HCT116 (cell line): ENCODE measurements around the gene NCAPD2. TPM values are rescaled to one million over a fixed set of nuclear protein-coding genes. Genes with fewer than 3 reads are reported as not detected.

Experiments
- ATAC-seq: fragments of 200-7000 bp; cut with Tn5 transposase; 2 replicates; pipeline ENCODE4 v1.9.1; 2020; ENCODE audit warnings: mild to moderate bottlenecking, moderate library complexity
- BruUV-seq: library from RNA; stranded (reverse); fragments of 400-500 nt; replicated peaks from 2 replicates; lab custom pipeline; 2021; lab: Mats Ljungman, UMichigan
- CTCF ChIA-PET: fragments of 300-600 bp; sonication (Branson Sonifier 250); formaldehyde crosslinking; loops from one replicate; lab custom pipeline; 2021; ENCODE audit warnings: antibody characterized with exemption; lab: Charles Lee
- POLR2A ChIA-PET: fragments of 300-600, 350-600 bp; sonication (Branson Sonifier 250); formaldehyde crosslinking; loops from one replicate; lab custom pipeline; 2021; ENCODE audit warnings: antibody characterized with exemption; lab: Charles Lee
- RAD21 ChIA-PET, 2 experiments: fragments of 300-600 bp; sonication (Branson Sonifier 250); formaldehyde crosslinking; loops; one replicate each; lab custom pipeline; 2023; ENCODE audit warnings: low total read pairs in 2 of 2; ENCODE audit not compliant: uncharacterized antibody in 2 of 2, unreplicated experiment in 2 of 2, low non-redundant PET in 1 of 2; lab: Charles Lee
- DNase-seq: peaks from one replicate; pipeline ENCODE4 v3.0.0-alpha.2; 2010; ENCODE audit warnings: low read depth, low spot score
- H2AFZ ChIP-seq: fragments of 200-600 bp; shearing (Covaris generic), sonication (generic); 2 replicates; pipeline ENCODE4 v1.6.1; 2017; ENCODE audit warnings: low read depth, mixed run types, mixed read lengths, antibody characterized with exemption, low read length; ENCODE audit not compliant: poor library complexity, severe bottlenecking
- H3K27ac ChIP-seq: 2 replicates; pipeline ENCODE4 v1.5.1; 2012; ENCODE audit warnings: low read depth, low read length
- H3K27me3 ChIP-seq: fragments of 200-600 bp; sonication (generic); 2 replicates; pipeline ENCODE4 v1.6.1; 2016; ENCODE audit warnings: mixed run types, low read length, mixed read lengths; ENCODE audit not compliant: insufficient read depth
- H3K36me3 ChIP-seq, 2 experiments: fragments of 200-500 bp in 1 of 2; fragments of 200-600 bp in 1 of 2; sonication (Bioruptor generic) in 1 of 2; sonication (generic) in 1 of 2; 2 replicates each; pipeline versions ENCODE4 v1.5.1 to v1.6.1; 2014 to 2016; ENCODE audit warnings: low read length in 2 of 2, inconsistent platforms in 1 of 2, mixed read lengths in 1 of 2, mixed run types in 1 of 2; ENCODE audit not compliant: insufficient read depth in 2 of 2, control insufficient read depth in 1 of 2
- H3K4me1 ChIP-seq, 2 experiments: fragments of 200-600 bp in 1 of 2; sonication (generic) in 1 of 2; 2 replicates each; pipeline versions ENCODE4 v1.5.1 to v1.6.1; 2012 to 2017; ENCODE audit warnings: low read length in 2 of 2, inconsistent platforms in 1 of 2, mild to moderate bottlenecking in 1 of 2, mixed read lengths in 1 of 2, mixed run types in 1 of 2, moderate library complexity in 1 of 2; ENCODE audit not compliant: insufficient read depth in 2 of 2, control insufficient read depth in 1 of 2
- H3K4me2 ChIP-seq: fragments of 200-600 bp; sonication (generic); 2 replicates; pipeline ENCODE4 v1.6.1; 2017; ENCODE audit warnings: mixed run types, low read length, mixed read lengths
- H3K4me3 ChIP-seq, 2 experiments: fragments of 200-600 bp in 1 of 2; sonication (generic) in 1 of 2; replicated peaks in 1 of 2; 2 replicates each; pipeline ENCODE4 v1.5.1; 2011 to 2016; ENCODE audit warnings: low read length in 2 of 2, control low read depth in 1 of 2, low read depth in 1 of 2, mild to moderate bottlenecking in 1 of 2, mixed read lengths in 1 of 2, mixed run types in 1 of 2
- H3K79me2 ChIP-seq: fragments of 200-600 bp; sonication (generic); 2 replicates; pipeline ENCODE4 v1.6.1; 2017; ENCODE audit warnings: mild to moderate bottlenecking, mixed run types, low read length, moderate library complexity, mixed read lengths; ENCODE audit not compliant: insufficient read depth
- H3K9ac ChIP-seq: fragments of 200-600 bp; sonication (generic); 2 replicates; pipeline ENCODE4 v1.6.1; 2016; ENCODE audit warnings: low read length, mixed read lengths
- H3K9me2 ChIP-seq: fragments of 200-600 bp; sonication (generic), shearing (Covaris generic); 2 replicates; pipeline ENCODE4 v1.6.1; 2017; ENCODE audit warnings: mixed run types, mild to moderate bottlenecking, moderate library complexity; ENCODE audit not compliant: insufficient read depth
- H3K9me3 ChIP-seq, 2 experiments: fragments of 200-500 bp in 1 of 2; fragments of 200-600 bp in 1 of 2; sonication (Bioruptor generic) in 1 of 2; sonication (generic) in 1 of 2; 2 replicates each; pipeline ENCODE4 v1.6.1; 2014 to 2017; ENCODE audit warnings: low read length in 2 of 2, mixed read lengths in 2 of 2, inconsistent platforms in 1 of 2, low read depth in 1 of 2, mild to moderate bottlenecking in 1 of 2, mixed run types in 1 of 2, moderate library complexity in 1 of 2; ENCODE audit not compliant: control insufficient read depth in 1 of 2, insufficient read depth in 1 of 2
- H4K20me1 ChIP-seq: fragments of 200-600 bp; sonication (generic), shearing (Covaris generic); 2 replicates; pipeline ENCODE4 v1.6.1; 2017; ENCODE audit warnings: mixed run types, mild to moderate bottlenecking, moderate library complexity; ENCODE audit not compliant: insufficient read depth
- CBX3 ChIP-seq: IDR thresholded peaks from 2 replicates; pipeline ENCODE4 v1.6.1; 2012; ENCODE audit warnings: low read depth
- CEBPB ChIP-seq: IDR thresholded peaks from 2 replicates; pipeline ENCODE4 v1.6.1; 2012; ENCODE audit warnings: low read depth
- EGR1 ChIP-seq: IDR thresholded peaks from 2 replicates; pipeline ENCODE4 v1.6.1; 2012; ENCODE audit warnings: low read depth
- FOSL1 ChIP-seq: IDR thresholded peaks from 2 replicates; pipeline ENCODE4 v1.6.1; 2012; ENCODE audit warnings: low read depth
- JUND ChIP-seq: IDR thresholded peaks from 2 replicates; pipeline ENCODE4 v1.6.1; 2012
- POLR2AphosphoS5 ChIP-seq: IDR thresholded peaks from 2 replicates; pipeline ENCODE4 v1.6.1; 2011; ENCODE audit warnings: mild to moderate bottlenecking, low read depth, low read length, moderate library complexity
- SIN3A ChIP-seq: IDR thresholded peaks from 2 replicates; pipeline ENCODE4 v1.6.1; 2012; ENCODE audit warnings: low read depth
- SP1 ChIP-seq: IDR thresholded peaks from 2 replicates; pipeline ENCODE4 v1.6.1; 2012; ENCODE audit warnings: low read depth
- intact Hi-C: fragments of 100-400 bp; cut with micrococcal nuclease; formaldehyde crosslinking; loops from 2 replicates; pipeline ENCODE4 v1.10.0; 2022
- total RNA-seq: library from RNA; stranded (reverse); gene quantifications from one replicate; pipeline ENCODE4 v1.2.1, GENCODE V29; 2021; ENCODE audit not compliant: unreplicated experiment
- TF ChIP-seq, protein P1 (sequence below): IDR thresholded peaks from 2 replicates; pipeline ENCODE4 v1.6.1; 2011; ENCODE audit warnings: mild to moderate bottlenecking, low read length, moderate library complexity; ENCODE audit not compliant: insufficient replicate concordance; ENCODE audit errors: extremely low read depth
- TF ChIP-seq, protein P2 (sequence below): IDR thresholded peaks from 2 replicates; pipeline ENCODE4 v1.6.1; 2012

Gene NCAPD2
- total RNA-seq, 1 experiment from 2014 or later, result 177 TPM

DNA sequence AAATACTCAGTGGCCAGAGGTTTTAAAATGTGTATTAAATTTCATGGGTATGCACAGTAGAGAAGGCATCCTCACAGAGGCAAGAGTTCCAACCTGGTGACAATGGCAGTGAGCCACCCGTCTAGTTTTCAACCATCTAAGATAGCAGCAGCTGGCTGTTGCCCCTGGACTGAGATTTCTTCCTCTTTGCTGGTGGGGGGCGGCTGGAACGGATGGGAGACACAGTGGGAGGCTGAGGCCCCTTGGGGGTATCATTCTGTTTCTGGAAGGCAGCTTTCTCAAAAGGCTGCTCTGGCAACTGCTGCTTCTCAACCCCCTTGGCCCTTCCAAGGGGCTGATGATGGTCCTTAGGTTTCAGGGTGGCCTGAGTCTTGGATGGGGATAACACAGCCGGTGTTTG lies 63.0 kb downstream of the NCAPD2 start:
- no peak for TF ChIP-seq CBX3
- no peak for TF ChIP-seq FOSL1
- TF ChIP-seq SP1, result no peak
- TF ChIP-seq, protein P1, sequence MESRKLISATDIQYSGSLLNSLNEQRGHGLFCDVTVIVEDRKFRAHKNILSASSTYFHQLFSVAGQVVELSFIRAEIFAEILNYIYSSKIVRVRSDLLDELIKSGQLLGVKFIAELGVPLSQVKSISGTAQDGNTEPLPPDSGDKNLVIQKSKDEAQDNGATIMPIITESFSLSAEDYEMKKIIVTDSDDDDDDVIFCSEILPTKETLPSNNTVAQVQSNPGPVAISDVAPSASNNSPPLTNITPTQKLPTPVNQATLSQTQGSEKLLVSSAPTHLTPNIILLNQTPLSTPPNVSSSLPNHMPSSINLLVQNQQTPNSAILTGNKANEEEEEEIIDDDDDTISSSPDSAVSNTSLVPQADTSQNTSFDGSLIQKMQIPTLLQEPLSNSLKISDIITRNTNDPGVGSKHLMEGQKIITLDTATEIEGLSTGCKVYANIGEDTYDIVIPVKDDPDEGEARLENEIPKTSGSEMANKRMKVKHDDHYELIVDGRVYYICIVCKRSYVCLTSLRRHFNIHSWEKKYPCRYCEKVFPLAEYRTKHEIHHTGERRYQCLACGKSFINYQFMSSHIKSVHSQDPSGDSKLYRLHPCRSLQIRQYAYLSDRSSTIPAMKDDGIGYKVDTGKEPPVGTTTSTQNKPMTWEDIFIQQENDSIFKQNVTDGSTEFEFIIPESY, result no peak
- TF ChIP-seq, protein P2, sequence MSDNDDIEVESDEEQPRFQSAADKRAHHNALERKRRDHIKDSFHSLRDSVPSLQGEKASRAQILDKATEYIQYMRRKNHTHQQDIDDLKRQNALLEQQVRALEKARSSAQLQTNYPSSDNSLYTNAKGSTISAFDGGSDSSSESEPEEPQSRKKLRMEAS, result no peak
- TF ChIP-seq JUND, result no peak
- no peak for TF ChIP-seq SIN3A
- TF ChIP-seq EGR1, result no peak
- TF ChIP-seq POLR2AphosphoS5, result no peak
- no peak for TF ChIP-seq CEBPB
- H3K9me2 ChIP-seq, result no peaks in the 10 kb centered on the region
- H4K20me1 ChIP-seq, result peaks cover 15% of the 10 kb centered on the region; the same call in 1 of the 2 replicates
- intact Hi-C loops, result no loop called here
- no TSS peak for BruUV-seq
- peaks cover 40% of the 10 kb centered on the region for H3K79me2 ChIP-seq
- ATAC-seq (no peak), DNase-seq (no peak)
- H2AFZ ChIP-seq, result no peak overlapping the region
- H3K9me3 ChIP-seq, result no peaks in the 10 kb centered on the region
- H3K27me3 ChIP-seq, result no peaks in the 10 kb centered on the region
- H3K9ac ChIP-seq, result no peak overlapping the region
- ChIA-PET POLR2A (interaction anchor here (1.7 kb wide), 1 partner anchor 22 kb away, joined by 8 read pairs; the partner anchor contains the start of gene GAPDH), CTCF (interaction anchor here (2.9 kb wide), 1 partner anchor 18 kb away, joined by 9 read pairs; no protein-coding TSS in a partner anchor), RAD21 (no interaction called here)
- H3K36me3 ChIP-seq, result peaks cover 33 to 42% of the 10 kb centered on the region in 2 experiments
- H3K27ac ChIP-seq, result no peak overlapping the region
- H3K4me1 ChIP-seq, result peaks cover 3 to 17% of the 10 kb centered on the region in 2 experiments; a peak in 3 of 4 replicates
- no peak overlapping the region for H3K4me2 ChIP-seq
- no peak overlapping the region for H3K4me3 ChIP-seq
